HEK293 (cell line): ENCODE results near the gene CHRNA5.

Experiments
- CTCF ChIA-PET: fragments of 350-600 bp; formaldehyde crosslinking; extraction: SDS; loops from one replicate; lab custom pipeline; 2021; ENCODE audit warnings: antibody characterized with exemption; lab: Yijun Ruan, JAX
- POLR2A ChIA-PET: fragments of 300-600 bp; formaldehyde crosslinking; extraction: SDS; loops from one replicate; lab custom pipeline; 2020; ENCODE audit warnings: antibody characterized with exemption, inconsistent platforms; lab: Yijun Ruan, JAX
- H3K27ac ChIP-seq: fragments of 200-500 bp; sonication (Bioruptor generic); 2 replicates; pipeline ENCODE4 v1.5.1; 2014; ENCODE audit warnings: low read depth, low read length, control low read depth, inconsistent platforms; ENCODE audit errors: extremely low read depth
- H3K36me3 ChIP-seq, 2 experiments: fragments of 200-500 bp in 1 of 2; sonication (Bioruptor generic) in 1 of 2; 1 replicate in 1 of 2; 2 replicates in 1 of 2; pipeline ENCODE4 v1.5.1; 2014 to 2017; ENCODE audit warnings: inconsistent platforms in 2 of 2, low read length in 2 of 2; ENCODE audit not compliant: control insufficient read depth in 2 of 2, insufficient read depth in 1 of 2
- H3K4me1 ChIP-seq: fragments of 200-500 bp; sonication (Bioruptor generic); 2 replicates; pipeline ENCODE4 v1.5.1; 2014; ENCODE audit warnings: mild to moderate bottlenecking, low read length, inconsistent platforms; ENCODE audit not compliant: control insufficient read depth, insufficient read depth
- H3K4me3 ChIP-seq: 2 replicates; pipeline ENCODE4 v1.5.1; 2011; ENCODE audit warnings: low read depth, mild to moderate bottlenecking, control low read depth, low read length, moderate library complexity
- H3K9me3 ChIP-seq: fragments of 200-500 bp; sonication (Bioruptor generic); 2 replicates; pipeline ENCODE4 v1.5.1; 2014; ENCODE audit warnings: low read depth, low read length, inconsistent platforms; ENCODE audit not compliant: control insufficient read depth, insufficient read depth
- GFI1B ChIP-seq: fragments of 450-650 bp; formaldehyde crosslinking; IDR thresholded peaks from 2 replicates; pipeline ENCODE4 v1.5.1; 2016; ENCODE audit warnings: missing biosample characterization, missing genetic modification characterization
- GLIS1 ChIP-seq: fragments of 450-650 bp; formaldehyde crosslinking; IDR thresholded peaks from 2 replicates; pipeline ENCODE4 v1.5.1; 2016; ENCODE audit warnings: missing biosample characterization, missing genetic modification characterization
- KLF1 ChIP-seq: fragments of 450-650 bp; formaldehyde crosslinking; IDR thresholded peaks from 2 replicates; pipeline ENCODE4 v1.5.1; 2016; ENCODE audit warnings: missing biosample characterization, missing genetic modification characterization
- KLF10 ChIP-seq: fragments of 450-650 bp; IDR thresholded peaks from 2 replicates; pipeline ENCODE4 v1.5.1; 2018; ENCODE audit warnings: missing biosample characterization, mild to moderate bottlenecking, missing genetic modification characterization
- TSHZ1 ChIP-seq: fragments of 450-650 bp; formaldehyde crosslinking; IDR thresholded peaks from 2 replicates; pipeline ENCODE4 v1.5.1; 2016; ENCODE audit warnings: missing biosample characterization, missing genetic modification characterization, borderline replicate concordance
- ZBTB21 ChIP-seq: fragments of 450-650 bp; formaldehyde crosslinking; IDR thresholded peaks from 2 replicates; pipeline ENCODE4 v1.5.1; 2017; ENCODE audit warnings: missing biosample characterization, missing genetic modification characterization
- ZBTB26 ChIP-seq: fragments of 450-650 bp; formaldehyde crosslinking; optimal IDR thresholded peaks from 2 replicates; pipeline ENCODE3; 2016; ENCODE audit warnings: missing biosample characterization, mild to moderate bottlenecking, missing genetic modification characterization
- ZIC2 ChIP-seq: fragments of 450-650 bp; formaldehyde crosslinking; IDR thresholded peaks from 2 replicates; pipeline ENCODE4 v1.5.1; 2016; ENCODE audit warnings: missing biosample characterization, missing genetic modification characterization
- ZNF175 ChIP-seq: fragments of 450-650 bp; formaldehyde crosslinking; IDR thresholded peaks from 2 replicates; pipeline ENCODE4 v1.5.1; 2016; ENCODE audit warnings: missing biosample characterization, missing genetic modification characterization
- ZNF311 ChIP-seq: fragments of 450-650 bp; formaldehyde crosslinking; IDR thresholded peaks from 2 replicates; pipeline ENCODE4 v1.5.1; 2017; ENCODE audit warnings: missing biosample characterization, missing genetic modification characterization, borderline replicate concordance
- ZNF37A ChIP-seq: fragments of 450-650 bp; IDR thresholded peaks from 2 replicates; pipeline ENCODE4 v1.5.1; 2018; ENCODE audit warnings: missing biosample characterization, missing genetic modification characterization
- ZNF48 ChIP-seq: fragments of 450-650 bp; formaldehyde crosslinking; IDR thresholded peaks from 2 replicates; pipeline ENCODE4 v1.5.1; 2016; ENCODE audit warnings: missing biosample characterization, missing genetic modification characterization
- ZNF510 ChIP-seq: fragments of 450-650 bp; formaldehyde crosslinking; IDR thresholded peaks from 2 replicates; pipeline ENCODE4 v1.5.1; 2018; ENCODE audit warnings: mild to moderate bottlenecking, missing genetic modification characterization, missing biosample characterization; ENCODE audit not compliant: insufficient replicate concordance
- ZNF580 ChIP-seq: fragments of 450-650 bp; formaldehyde crosslinking; IDR thresholded peaks from 2 replicates; pipeline ENCODE4 v1.5.1; 2016; ENCODE audit warnings: missing biosample characterization, missing genetic modification characterization
- ZNF654 ChIP-seq: fragments of 450-650 bp; formaldehyde crosslinking; IDR thresholded peaks from 2 replicates; pipeline ENCODE4 v1.5.1; 2016; ENCODE audit warnings: low read depth, missing biosample characterization, missing genetic modification characterization
- ZNF76 ChIP-seq: fragments of 450-650 bp; formaldehyde crosslinking; IDR thresholded peaks from 2 replicates; pipeline ENCODE4; 2016; ENCODE audit warnings: low read depth, missing biosample characterization, missing genetic modification characterization, borderline replicate concordance

CHRNA5 gene

GRCh38 chr15:78625606-78626280 is 60.4 kb downstream of the CHRNA5 start (continued):
- no peak for TF ChIP-seq ZNF654 (tag by site-specific recombination)
- TF ChIP-seq ZBTB21 (tag by site-specific recombination) = no peak
- no peak for TF ChIP-seq GLIS1 (tag by site-specific recombination)
- no peak for TF ChIP-seq ZNF48 (tag by site-specific recombination)
- TF ChIP-seq ZBTB26 (tag by site-specific recombination) = no peak
- no peak for TF ChIP-seq ZIC2 (tag by site-specific recombination)
- TF ChIP-seq ZNF311 (tag by site-specific recombination) = no peak

- no peaks in the 10 kb centered on the region for H3K4me1 ChIP-seq
- TF ChIP-seq KLF1 (tag by site-specific recombination) = no peak
- TF ChIP-seq ZNF37A (tag by site-specific recombination) = no peak
- H3K4me3 ChIP-seq = no peak overlapping the region
- H3K27ac ChIP-seq = no peak overlapping the region
- H3K9me3 ChIP-seq = no peaks in the 10 kb centered on the region
- CTCF ChIA-PET = interaction anchor here (0.6 to 3.4 kb wide), 3 partner anchors 12 to 195 kb away, joined by 3 to 23 read pairs (median 3); no protein-coding TSS in a partner anchor
- POLR2A ChIA-PET = no interaction called here
- H3K36me3 ChIP-seq = no peaks in the 10 kb centered on the region
Observed at GRCh38 chr15:78626381-78626995, 61.2 kb downstream of the CHRNA5 start.

GRCh38 chr15:78627348-78627747 is 62.0 kb downstream of the CHRNA5 start:
- Histone ChIP-seq H3K4me1 (no peaks in the 10 kb centered on the region), H3K27ac (no peak overlapping the region), H3K36me3 (no peaks in the 10 kb centered on the region), H3K9me3 (no peaks in the 10 kb centered on the region)
- POLR2A ChIA-PET = no interaction called here
- TF ChIP-seq ZNF175 (no peak), TSHZ1 (tag by site-specific recombination) (no peak), ZNF580 (tag by site-specific recombination) (no peak), KLF10 (tag by site-specific recombination) (no peak), ZNF510 (no peak), GFI1B (tag by site-specific recombination) (no peak), ZNF76 (tag by site-specific recombination) (no peak)
- TF ChIP-seq, all 188 proteins: peak for 0
- no peak overlapping the region for H3K4me3 ChIP-seq
- CTCF ChIA-PET = interaction anchor here (0.6 to 3.4 kb wide), 3 partner anchors 12 to 169 kb away, joined by 3 to 23 read pairs (median 4); no protein-coding TSS in a partner anchor
